GM12878 (cell line): ENCODE data around the gene HMCN1. TPM values are rescaled to one million over a fixed set of nuclear protein-coding genes. Genes with fewer than 3 reads are reported as not detected.

ENCODE experiments used
- ATAC-seq: fragments of 200-7000 bp; cut with Tn5 transposase; 3 replicates; pipeline ENCODE4 v1.9.1; 2020; ENCODE audit warnings: mild to moderate bottlenecking, moderate library complexity
- BruUV-seq: library from RNA; stranded (reverse); fragments of 400-500 nt; replicated peaks from 2 replicates; lab custom pipeline; 2021; lab: Mats Ljungman, UMichigan
- CTCF ChIA-PET: fragments of 300-600 bp; sonication (Branson Sonifier 250); formaldehyde crosslinking; extraction: SDS; loops from one replicate; lab custom pipeline; 2021; ENCODE audit warnings: inconsistent platforms; lab: Yijun Ruan, JAX
- POLR2A ChIA-PET: fragments of 350-600 bp; formaldehyde crosslinking; extraction: SDS; loops from one replicate; lab custom pipeline; 2021; ENCODE audit warnings: inconsistent platforms; lab: Charles Lee
- RAD21 ChIA-PET: fragments of 300-600 bp; sonication (Branson Sonifier 250); formaldehyde crosslinking; loops from one replicate; lab custom pipeline; 2023; ENCODE audit warnings: antibody characterized with exemption; ENCODE audit not compliant: unreplicated experiment; lab: Charles Lee
- SMC1A ChIA-PET: fragments of 300-600 bp; sonication (Branson Sonifier 250); formaldehyde crosslinking; loops from one replicate; lab custom pipeline; 2023; ENCODE audit not compliant: unreplicated experiment, uncharacterized antibody; lab: Charles Lee
- DNase-seq: peaks from one replicate; pipeline ENCODE4 v3.0.0-alpha.2; 2011; ENCODE audit warnings: low read depth, low spot score
- FAIRE-seq: peaks from 3 replicates; lab custom pipeline; 2011; peaks lifted over from hg19 to GRCh38; lab: Jason Lieb, UNC
- H2AFZ ChIP-seq: 2 replicates; pipeline ENCODE4 v1.6.0; 2011; ENCODE audit warnings: low read depth, low read length, control low read depth; ENCODE audit not compliant: control insufficient read depth
- H3K27ac ChIP-seq: 2 replicates; pipeline ENCODE4 v1.5.1; 2011; ENCODE audit warnings: control low read depth; ENCODE audit not compliant: control insufficient read depth, insufficient read depth
- H3K27me3 ChIP-seq, 2 experiments: replicated peaks in 1 of 2; 2 replicates each; pipeline versions ENCODE4 v1.6.0 to v1.6.1; 2011; ENCODE audit warnings: low read length in 1 of 2; ENCODE audit not compliant: control insufficient read depth in 2 of 2, insufficient read depth in 2 of 2
- H3K36me3 ChIP-seq, 2 experiments: 2 replicates each; pipeline ENCODE4 v1.5.1; 2011; ENCODE audit warnings: low read length in 1 of 2; ENCODE audit not compliant: control insufficient read depth in 2 of 2, insufficient read depth in 2 of 2
- H3K4me1 ChIP-seq: 2 replicates; pipeline ENCODE4 v1.6.1; 2011; ENCODE audit warnings: mild to moderate bottlenecking, low read length, moderate library complexity, mixed read lengths; ENCODE audit not compliant: control insufficient read depth, insufficient read depth
- H3K4me2 ChIP-seq: 2 replicates; pipeline ENCODE4 v1.6.0; 2011; ENCODE audit warnings: control low read depth; ENCODE audit not compliant: control insufficient read depth, insufficient read depth
- H3K4me3 ChIP-seq: fragments of 200-600 bp; sonication (generic); 2 replicates; pipeline ENCODE4 v1.5.1; 2016
- H3K79me2 ChIP-seq: 2 replicates; pipeline ENCODE4 v1.6.0; 2011; ENCODE audit warnings: low read length; ENCODE audit not compliant: control insufficient read depth, insufficient read depth
- H3K9ac ChIP-seq: 2 replicates; pipeline ENCODE4 v1.8.0; 2011; ENCODE audit warnings: low read length, control low read depth, mixed read lengths; ENCODE audit not compliant: control insufficient read depth, insufficient read depth
- H3K9me3 ChIP-seq: replicated peaks from 3 replicates; pipeline ENCODE4 v1.5.1; 2011; ENCODE audit warnings: mild to moderate bottlenecking, low read length; ENCODE audit not compliant: control insufficient read depth, insufficient read depth
- H4K20me1 ChIP-seq: 2 replicates; pipeline ENCODE4 v1.6.0; 2011; ENCODE audit not compliant: control insufficient read depth, insufficient read depth
- BMI1 ChIP-seq: fragments of 450-650 bp; IDR thresholded peaks from 2 replicates; pipeline ENCODE4 v1.6.1; 2016; ENCODE audit warnings: mild to moderate bottlenecking, moderate library complexity, borderline replicate concordance
- EZH2 ChIP-seq: IDR thresholded peaks from 2 replicates; pipeline ENCODE4 v1.6.1; 2012; ENCODE audit warnings: low read depth, mild to moderate bottlenecking, control low read depth, inconsistent platforms, low read length, borderline replicate concordance; ENCODE audit not compliant: control insufficient read depth
- NFXL1 ChIP-seq: fragments of 450-650 bp; IDR thresholded peaks from 2 replicates; pipeline ENCODE4 v1.6.1; 2017; ENCODE audit warnings: antibody characterized with exemption, mild to moderate bottlenecking, borderline replicate concordance
- PBX3 ChIP-seq: IDR thresholded peaks from 2 replicates; pipeline ENCODE4 v1.6.1; 2011; ENCODE audit warnings: mild to moderate bottlenecking, low read depth, low read length, moderate library complexity; ENCODE audit not compliant: insufficient replicate concordance
- SP1 ChIP-seq: IDR thresholded peaks from one replicate; pipeline ENCODE4 v1.6.1; 2011; ENCODE audit warnings: low read depth, low read length
- WGBS: methylation state at CpG from one replicate; pipeline ENCODE4 v1.1.6; 2016; ENCODE audit warnings: low lambda C conversion rate; ENCODE audit not compliant: insufficient replicate concordance, insufficient coverage; ENCODE audit errors: missing lambda C conversion rate; 5-methylcytosine and 5-hydroxymethylcytosine counted together
- in situ Hi-C: fragments of 300-500 bp; cut with MboI; formaldehyde crosslinking; loops from 9 replicates; pipeline ENCODE4 v1.14.3; 2018; ENCODE audit warnings: mixed read lengths
- intact Hi-C: fragments of 100-400 bp; cut with micrococcal nuclease; formaldehyde crosslinking; loops from one replicate; pipeline ENCODE4 v1.14.2; 2022; ENCODE audit not compliant: unreplicated experiment
- polyA plus RNA-seq, 11 experiments: library from polyadenylated mRNA; depleted of rRNA in 4 of 11; unstranded in 6 of 11; stranded (reverse) in 5 of 11; fragments of >200 nt; fragmentation: Nextera tagmentation in 4 of 11; fragmentation: Illumina TruSeq in 1 of 11; extraction: Ambion mirVana in 4 of 11; extraction: Trizol in 1 of 11; gene quantifications; 1 replicate in 1 of 11; 2 replicates in 10 of 11; pipeline versions ENCODE4 v1.2.1 to v1.2.3, GENCODE V29; 2011 to 2016; ENCODE audit warnings: inconsistent platforms in 2 of 11, missing spikeins in 2 of 11, low read depth in 1 of 11
- total RNA-seq, 4 experiments: library from RNA; depleted of rRNA in 3 of 4; stranded (reverse); fragments of >200 nt in 3 of 4; fragmentation: Illumina TruSeq in 1 of 4; extraction: Trizol in 1 of 4; gene quantifications; 2 replicates each; pipeline versions ENCODE4 v1.2.1 to v1.2.3, GENCODE V29; 2013 to 2021
- TF ChIP-seq, protein P1 (sequence below): fragments of 450-650 bp; IDR thresholded peaks from 2 replicates; pipeline ENCODE4 v1.6.1; 2017; ENCODE audit warnings: low read depth, mild to moderate bottlenecking, moderate library complexity

HMCN1 gene
- total and polyA plus RNA-seq, 10 of the 15 experiments (the other 5 are each of a cell fraction or from before 2014, with no cell fraction given): under 0.01 to 0.07 TPM; not detected in 8

- TF ChIP-seq BMI1: no peak
- TF ChIP-seq, protein P1, sequence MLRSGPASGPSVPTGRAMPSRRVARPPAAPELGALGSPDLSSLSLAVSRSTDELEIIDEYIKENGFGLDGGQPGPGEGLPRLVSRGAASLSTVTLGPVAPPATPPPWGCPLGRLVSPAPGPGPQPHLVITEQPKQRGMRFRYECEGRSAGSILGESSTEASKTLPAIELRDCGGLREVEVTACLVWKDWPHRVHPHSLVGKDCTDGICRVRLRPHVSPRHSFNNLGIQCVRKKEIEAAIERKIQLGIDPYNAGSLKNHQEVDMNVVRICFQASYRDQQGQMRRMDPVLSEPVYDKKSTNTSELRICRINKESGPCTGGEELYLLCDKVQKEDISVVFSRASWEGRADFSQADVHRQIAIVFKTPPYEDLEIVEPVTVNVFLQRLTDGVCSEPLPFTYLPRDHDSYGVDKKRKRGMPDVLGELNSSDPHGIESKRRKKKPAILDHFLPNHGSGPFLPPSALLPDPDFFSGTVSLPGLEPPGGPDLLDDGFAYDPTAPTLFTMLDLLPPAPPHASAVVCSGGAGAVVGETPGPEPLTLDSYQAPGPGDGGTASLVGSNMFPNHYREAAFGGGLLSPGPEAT: no peak
- TF ChIP-seq EZH2: no peak
- no peak for TF ChIP-seq SP1
- TF ChIP-seq NFXL1: no peak
- no peak for TF ChIP-seq PBX3
- no peaks in the 10 kb centered on the region for H3K36me3 ChIP-seq
- in situ Hi-C loops (no loop called here), intact Hi-C loops (no loop called here)
- no peaks in the 10 kb centered on the region for H3K9me3 ChIP-seq
- ChIA-PET SMC1A (interaction anchor here (1.6 kb wide), 1 partner anchor 9 kb away, joined by 4 read pairs; no protein-coding TSS in a partner anchor), CTCF (interaction anchor here (0.7 kb wide), 1 partner anchor 18 kb away, joined by 3 read pairs; no protein-coding TSS in a partner anchor), RAD21 (no interaction called here), POLR2A (no interaction called here)
- H3K27me3 ChIP-seq: no peaks in the 10 kb centered on the region
- no TSS peak for BruUV-seq
- H3K9ac ChIP-seq: no peak overlapping the region
- no peak overlapping the region for H2AFZ ChIP-seq
- DNase-seq: no peak
- no peaks in the 10 kb centered on the region for H3K4me1 ChIP-seq
- H4K20me1 ChIP-seq: no peaks in the 10 kb centered on the region
- WGBS: 0% methylated on average over 2 of the region's 2 CpGs
- H3K79me2 ChIP-seq: no peaks in the 10 kb centered on the region
- H3K4me2 ChIP-seq: no peak overlapping the region
- no peak for FAIRE-seq
- no peak for ATAC-seq
- H3K4me3 ChIP-seq: no peak overlapping the region
- no peak overlapping the region for H3K27ac ChIP-seq
These were observed 299.7 kb downstream of the HMCN1 start for GRCh38 chr1:186033847-186034271.
